LNCaP clone FGC (cell line): ENCODE measurements around the gene ANKRD45.
"Not testable (repeated sequence)": the region's sequence is repeated elsewhere in the genome, so short reads cannot be mapped to it uniquely, and the experiment has no call there.

Experiments used
- DNase-seq: peaks from one replicate; pipeline ENCODE4 v3.0.0-alpha.2; 2011; ENCODE audit warnings: low read depth
- H3K4me3 ChIP-seq: 2 replicates; pipeline ENCODE4 v1.5.1; 2011; ENCODE audit warnings: mild to moderate bottlenecking, low read depth, low read length, control low read depth
- CTCF ChIP-seq: IDR thresholded peaks from 2 replicates; pipeline ENCODE4 v1.5.1; 2012; ENCODE audit warnings: mild to moderate bottlenecking; ENCODE audit not compliant: control insufficient read depth, insufficient read depth; ENCODE audit errors: extremely low read depth

ANKRD45 gene

DNA sequence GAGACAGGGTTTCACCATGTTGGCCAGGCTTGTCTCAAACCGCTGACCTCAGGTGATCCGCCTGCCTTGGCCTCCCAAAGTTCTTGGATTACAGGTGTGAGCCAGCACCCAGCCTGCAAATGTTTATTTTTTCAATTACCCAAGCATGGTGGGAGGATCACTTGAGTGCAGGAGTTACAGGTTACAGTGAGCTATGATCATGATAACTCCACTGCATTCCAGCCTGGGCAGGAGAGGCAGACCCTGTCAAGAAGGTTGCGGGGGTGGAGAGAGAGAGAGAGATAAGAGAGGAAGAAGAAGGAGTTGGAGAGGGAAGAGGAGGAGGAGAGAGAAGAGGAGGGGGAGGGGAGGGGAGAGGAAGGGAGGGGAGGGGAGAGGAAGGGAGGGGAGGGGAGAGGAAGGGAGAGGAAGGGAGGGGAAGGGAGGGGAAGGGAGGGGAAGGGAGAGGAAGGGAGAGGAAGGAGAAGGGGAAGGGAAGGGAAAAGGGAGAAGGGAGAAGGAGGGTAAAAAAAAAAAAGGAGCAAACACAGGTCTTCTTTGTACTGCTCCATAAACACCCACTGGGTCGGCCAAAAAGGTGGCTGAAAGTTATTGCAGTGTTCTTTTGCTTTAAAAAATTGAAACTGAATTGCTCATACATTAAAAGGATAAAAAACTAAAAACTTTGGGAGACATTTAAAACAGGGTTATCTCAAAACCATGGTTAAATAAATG, 61.0 kb downstream of the ANKRD45 start:
- TF ChIP-seq CTCF, result no peak
- H3K4me3 ChIP-seq, result no peak overlapping the region
- DNase-seq, result no peak

DNA sequence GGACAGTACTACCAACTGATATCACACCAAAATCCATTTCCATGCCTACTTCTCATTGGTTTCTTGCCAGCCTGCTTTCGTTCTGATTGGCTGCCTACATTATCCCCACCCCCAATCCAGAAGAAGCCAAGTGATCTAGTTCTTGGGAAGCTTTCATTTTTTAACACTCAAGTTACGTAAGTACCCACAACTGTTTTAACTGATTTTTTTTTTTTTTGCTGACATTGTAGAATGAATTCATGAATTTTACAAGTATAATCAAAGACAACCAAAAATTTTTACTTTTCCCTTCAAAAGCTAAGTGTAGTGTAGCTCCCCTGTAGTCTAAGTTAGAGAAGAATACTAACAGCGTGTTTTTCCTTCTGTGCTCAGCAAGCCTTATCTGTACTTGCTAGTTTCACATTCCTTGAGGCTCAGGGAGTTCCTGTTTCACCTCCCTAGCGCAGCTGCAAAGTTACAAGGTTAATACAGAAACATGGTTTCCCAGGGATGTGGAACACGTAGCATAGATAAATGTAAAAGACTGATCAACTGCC, 66.5 kb downstream of the ANKRD45 start, which contains the start of gene SLC9C2:
TSS of gene SLC9C2 (minus strand) at position 17 of the 536 bp plus-strand sequence. CDS start 1,296 bp downstream, outside the sequence.
- H3K4me3 ChIP-seq, result no peak within 1 kb of the TSS
- no peak for TF ChIP-seq CTCF
- no peak for DNase-seq

DNA sequence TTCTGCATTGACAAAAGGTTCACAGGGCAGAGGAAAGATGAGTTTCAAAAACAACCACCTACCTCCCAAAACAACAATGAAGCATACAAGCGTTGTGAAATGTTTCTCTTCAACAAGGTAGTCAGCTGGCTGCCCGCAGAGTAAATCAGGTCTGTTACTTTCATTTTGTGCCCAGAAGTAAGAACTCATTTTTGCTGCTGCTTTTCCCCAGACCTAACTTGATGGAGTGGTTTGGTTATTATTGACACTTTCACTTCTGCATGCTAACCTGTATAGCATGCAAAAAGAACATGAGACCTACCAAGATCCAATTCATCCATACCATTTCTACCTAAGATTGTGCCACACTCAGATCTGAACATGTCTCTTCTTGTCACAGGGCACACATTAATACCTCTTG, 68.1 kb downstream of the ANKRD45 start:
- TF ChIP-seq CTCF, result no peak
- H3K4me3 ChIP-seq, result no peak overlapping the region
- no peak for DNase-seq

GRCh38 chr1:173596097-173596825, 73.4 kb downstream of the ANKRD45 start:
- no peak for TF ChIP-seq CTCF
- DNase-seq, result no peak
- no peak overlapping the region for H3K4me3 ChIP-seq

DNA sequence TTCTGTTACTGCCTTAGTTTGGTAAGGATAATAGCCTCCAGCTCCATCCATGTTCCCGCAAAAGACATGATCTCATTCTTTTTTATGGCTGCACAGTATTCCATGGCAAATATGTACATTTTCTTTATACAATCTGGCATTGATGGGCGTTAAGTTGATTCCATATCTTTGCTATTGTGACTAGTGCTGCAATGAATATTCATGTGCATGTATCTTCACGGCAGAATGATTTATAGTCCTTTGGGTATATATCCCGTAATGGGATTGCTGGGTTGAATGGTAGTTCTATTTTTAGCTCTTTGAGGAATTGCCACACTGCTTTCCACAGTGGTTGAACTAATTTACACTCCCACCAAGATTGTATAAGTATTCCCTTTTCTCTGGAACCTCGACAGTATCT, 78.5 kb downstream of the ANKRD45 start:
- H3K4me3 ChIP-seq, DNase-seq: not testable (repeated sequence)

DNA sequence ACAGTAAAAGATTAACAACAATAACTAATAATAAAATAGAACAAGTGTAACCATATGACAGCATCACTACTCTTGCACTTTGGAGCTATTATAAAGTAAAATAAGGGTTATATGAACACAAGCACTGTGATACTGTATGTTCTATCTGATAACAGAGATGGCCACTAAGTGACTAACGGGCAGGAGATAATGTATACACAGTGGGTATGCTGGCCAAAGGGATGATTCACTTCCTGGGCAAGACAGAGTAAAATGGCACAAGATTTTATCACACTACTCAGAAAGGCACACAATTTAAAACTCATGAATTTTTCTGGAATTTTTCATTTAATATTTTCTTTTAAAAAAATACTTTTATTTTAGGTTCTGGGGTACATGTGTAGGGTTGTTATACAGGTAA, 79.1 kb downstream of the ANKRD45 start:
- DNase-seq, result peak; percentile 14
- no peak for TF ChIP-seq CTCF
- no peak overlapping the region for H3K4me3 ChIP-seq

DNA sequence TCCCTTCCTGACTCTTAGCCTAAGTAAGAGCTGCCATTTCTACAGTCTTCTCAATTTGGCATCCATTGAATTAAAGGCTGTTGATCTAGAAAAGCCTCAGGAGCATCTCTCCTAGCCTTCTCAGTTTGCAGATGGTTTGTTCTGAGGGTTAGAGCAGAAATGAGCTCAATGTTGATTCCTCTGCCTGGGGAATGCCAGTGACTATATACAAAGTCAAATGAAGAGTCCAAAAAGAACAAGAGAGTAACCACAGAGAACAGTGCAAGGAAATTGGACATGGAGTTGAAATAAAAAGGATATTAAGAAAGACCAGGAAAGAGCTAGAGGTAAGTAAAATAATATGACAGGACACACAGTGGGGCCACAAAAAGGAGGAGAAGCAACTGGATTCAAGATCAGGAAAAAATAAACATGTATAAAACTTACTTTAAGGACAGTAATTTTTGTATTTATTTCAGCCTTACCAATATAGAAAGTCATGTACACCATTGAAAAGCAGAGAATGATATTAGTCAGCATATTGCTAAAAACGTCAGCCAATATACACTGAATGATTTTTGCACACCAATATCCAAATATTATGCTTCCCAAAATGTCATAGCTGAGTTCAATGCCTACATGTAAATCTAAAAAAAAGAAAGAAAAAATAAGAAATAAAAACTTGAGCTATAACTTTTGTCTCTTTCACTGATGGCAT, 88.1 kb downstream of the ANKRD45 start:
- no peak overlapping the region for H3K4me3 ChIP-seq
- no peak for DNase-seq
- TF ChIP-seq CTCF, result no peak
